Stimulated activated CD8-positive, alpha-beta memory T cell treated with anti-CD3 and anti-CD28 coated beads, Interleukin-15, amount 100 ng/mL, for 48 hours (primary cell): ENCODE results near the gene CPAMD8.

Experiments used
- DNase-seq, 2 donors: peaks; one replicate each; pipeline ENCODE4 v3.0.0-alpha.2; 2020; ENCODE audit warnings: low read depth in 2 of 2

Gene CPAMD8

GRCh38 chr19:16892868-16893685 is 133.5 kb downstream of the CPAMD8 start:
- no peak for DNase-seq

DNA sequence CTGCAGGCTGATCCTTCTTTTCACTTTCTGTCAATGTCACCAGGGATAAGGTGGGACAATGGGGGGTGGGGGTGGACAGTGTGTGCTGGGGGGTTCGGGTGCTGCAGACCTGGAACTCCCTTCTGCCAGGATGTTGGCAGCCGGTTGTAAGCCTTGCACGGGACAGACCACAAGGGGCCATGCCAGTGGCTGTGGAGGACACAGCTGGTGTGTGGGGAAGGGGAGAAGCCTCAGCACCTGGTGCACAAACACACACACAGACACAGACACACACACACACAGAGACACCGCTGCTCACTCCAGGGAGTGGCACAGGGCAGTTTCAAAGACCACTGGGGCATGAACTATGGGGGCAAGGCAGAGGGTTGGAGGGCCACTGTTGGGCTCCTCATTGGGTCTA is 134.2 kb downstream of the CPAMD8 start:
- no peak for DNase-seq

DNA sequence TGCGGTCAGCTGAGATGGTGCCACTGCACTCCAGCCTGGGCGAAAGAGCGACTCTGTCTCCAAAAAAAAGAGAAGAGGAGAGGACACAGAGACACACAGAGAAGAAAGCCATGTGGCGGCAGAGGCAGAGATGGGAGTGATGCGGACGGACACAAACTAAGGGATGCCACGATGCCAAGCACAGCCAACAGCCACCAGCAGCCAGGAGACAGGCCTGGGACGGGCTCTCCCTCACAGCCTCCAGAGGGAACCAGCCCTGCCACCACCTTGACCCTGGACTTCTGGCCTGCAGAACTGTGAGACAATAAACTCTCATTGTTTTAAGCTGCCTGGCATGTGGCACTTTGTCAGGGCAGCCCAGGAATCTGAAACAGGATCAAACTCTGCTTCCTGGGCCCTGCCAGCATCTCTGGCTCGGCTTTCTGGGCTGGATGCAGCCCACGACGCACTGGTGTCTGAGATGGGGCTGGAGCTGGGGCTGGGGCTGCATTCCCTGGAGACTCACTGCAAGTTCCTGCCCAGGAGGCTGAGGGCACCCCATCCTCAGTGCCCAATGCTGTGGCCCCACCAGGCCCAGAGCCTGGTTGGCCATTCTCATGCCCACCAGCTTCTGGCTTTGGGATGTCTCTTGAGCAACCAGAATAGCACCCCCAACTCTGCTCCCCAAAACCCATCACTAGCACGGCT is 134.8 kb downstream of the CPAMD8 start:
- no peak for DNase-seq

DNA sequence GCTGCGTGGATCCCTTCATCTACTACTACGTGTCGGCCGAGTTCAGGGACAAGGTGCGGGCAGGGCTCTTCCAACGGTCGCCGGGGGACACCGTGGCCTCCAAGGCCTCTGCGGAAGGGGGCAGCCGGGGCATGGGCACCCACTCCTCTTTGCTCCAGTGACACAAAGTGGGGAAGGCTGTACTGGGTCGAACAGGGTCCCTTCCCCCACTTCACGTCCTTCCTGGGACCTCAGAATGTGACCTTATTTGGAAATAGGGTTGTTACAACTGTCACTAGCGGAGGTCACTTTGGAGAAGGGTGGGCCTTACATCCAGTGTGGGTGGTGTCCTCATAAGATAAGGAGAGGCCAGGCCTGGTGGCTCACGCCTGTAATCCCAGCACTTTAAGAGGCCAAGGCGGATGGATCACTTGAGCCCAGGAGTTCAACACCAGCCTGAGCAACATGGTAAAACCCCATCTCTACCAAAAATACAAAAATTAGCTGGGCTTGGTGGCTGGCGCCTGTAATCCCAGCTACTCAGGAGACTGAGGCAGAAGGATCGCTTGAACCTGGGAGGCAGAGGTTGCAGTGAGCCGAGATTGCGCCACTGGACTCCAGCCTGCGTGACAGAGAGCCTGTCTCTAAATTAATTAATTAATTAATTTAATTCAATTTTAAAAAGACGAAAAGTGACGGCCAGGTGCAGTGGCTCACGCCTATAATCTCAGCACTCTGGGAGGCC is 136.0 kb downstream of the CPAMD8 start:
- no peak for DNase-seq

GRCh38 chr19:16889883-16890460 is 136.6 kb downstream of the CPAMD8 start:
- no peak for DNase-seq

DNA sequence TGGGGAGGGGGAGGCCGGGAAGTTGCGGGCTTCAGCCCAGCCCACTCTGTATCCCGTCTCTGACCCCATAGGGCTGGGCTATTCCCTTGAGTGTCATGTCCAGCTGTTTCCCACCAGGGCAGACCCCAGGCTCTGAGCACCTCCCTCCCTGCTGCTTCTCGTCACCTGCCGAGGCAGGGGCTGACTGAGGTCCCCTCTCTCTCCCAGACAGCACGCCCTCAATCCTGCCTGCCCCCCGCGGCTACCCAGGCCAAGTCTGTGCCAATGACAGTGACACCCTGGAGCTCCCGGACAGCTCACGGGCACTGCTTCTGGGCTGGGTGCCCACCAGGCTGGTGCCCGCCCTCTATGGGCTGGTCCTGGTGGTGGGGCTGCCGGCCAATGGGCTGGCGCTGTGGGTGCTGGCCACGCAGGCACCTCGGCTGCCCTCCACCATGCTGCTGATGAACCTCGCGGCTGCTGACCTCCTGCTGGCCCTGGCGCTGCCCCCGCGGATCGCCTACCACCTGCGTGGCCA is 137.2 kb downstream of the CPAMD8 start:
- DNase-seq: no peak

DNA sequence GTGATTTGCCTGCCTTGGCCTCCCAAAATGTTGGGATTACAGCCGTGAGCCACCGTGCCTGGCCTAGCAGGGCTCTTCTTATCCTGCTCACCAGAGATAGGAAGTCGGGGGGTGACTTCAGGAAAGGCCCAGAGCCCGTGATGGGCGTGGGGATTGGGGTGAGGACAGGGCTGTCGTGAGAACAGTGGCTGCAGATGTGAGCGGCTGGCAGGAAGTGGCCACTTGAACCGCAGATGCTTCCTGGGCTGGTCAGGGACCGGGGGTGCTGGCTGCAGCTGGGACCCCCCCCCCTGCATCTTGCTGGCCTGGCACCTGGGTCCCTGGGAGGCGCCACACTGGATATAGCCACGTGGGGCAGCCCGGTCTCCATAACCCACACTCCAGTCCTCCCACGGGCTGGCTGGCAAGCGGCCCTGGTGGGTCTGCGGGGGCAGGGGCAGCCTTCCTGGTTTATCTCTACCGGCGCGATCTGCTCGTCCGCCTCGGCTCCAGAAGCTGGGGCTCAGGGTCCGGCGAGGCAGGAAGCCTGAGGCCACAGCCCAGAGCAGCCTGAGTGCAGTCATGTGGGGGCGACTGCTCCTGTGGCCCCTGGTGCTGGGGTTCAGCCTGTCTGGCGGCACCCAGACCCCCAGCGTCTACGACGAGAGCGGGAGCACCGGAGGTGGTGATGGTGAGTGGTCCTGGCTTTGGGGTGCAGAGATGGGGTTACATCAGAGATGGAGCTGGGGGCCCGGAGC is 137.8 kb downstream of the CPAMD8 start, which contains the start of gene F2RL3:
Gene F2RL3 (plus strand): TSS at position 371 of the 737 bp plus-strand sequence. CDS start 191 bp downstream, at position 562.
- DNase-seq: no peak

GRCh38 chr19:16887353-16888265 is 139.0 kb downstream of the CPAMD8 start:
- DNase-seq: no peak

GRCh38 chr19:16886305-16886880 is 140.2 kb downstream of the CPAMD8 start:
- DNase-seq: no peak

GRCh38 chr19:16885166-16885565 is 141.4 kb downstream of the CPAMD8 start:
- no peak for DNase-seq

DNA sequence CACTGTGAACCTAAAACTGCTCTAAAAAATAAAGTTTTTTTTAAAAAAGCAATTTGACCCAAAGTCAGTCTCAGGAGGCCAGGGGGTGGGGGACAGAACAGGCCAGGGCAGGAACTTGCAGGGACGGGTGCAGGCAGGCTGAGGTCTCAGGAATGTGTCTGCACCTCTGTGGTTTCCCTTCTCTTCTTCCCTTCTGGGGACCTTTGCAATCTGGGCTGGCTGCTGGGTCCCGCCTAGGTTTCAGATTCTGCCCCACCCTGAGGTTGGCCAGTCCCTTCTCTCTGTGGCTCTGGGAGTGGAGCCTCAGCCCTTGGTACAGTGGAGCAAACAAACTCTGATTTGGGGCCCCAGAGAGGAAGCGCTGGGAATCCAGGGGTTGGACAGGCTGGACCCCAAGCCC is 143.1 kb downstream of the CPAMD8 start:
- no peak for DNase-seq

GRCh38 chr19:16882146-16882545 is 144.5 kb downstream of the CPAMD8 start:
- no peak for DNase-seq

GRCh38 chr19:16880884-16881554 is 145.6 kb downstream of the CPAMD8 start:
- DNase-seq: no peak

GRCh38 chr19:16878181-16878965 is 148.2 kb downstream of the CPAMD8 start:
- no peak for DNase-seq

DNA sequence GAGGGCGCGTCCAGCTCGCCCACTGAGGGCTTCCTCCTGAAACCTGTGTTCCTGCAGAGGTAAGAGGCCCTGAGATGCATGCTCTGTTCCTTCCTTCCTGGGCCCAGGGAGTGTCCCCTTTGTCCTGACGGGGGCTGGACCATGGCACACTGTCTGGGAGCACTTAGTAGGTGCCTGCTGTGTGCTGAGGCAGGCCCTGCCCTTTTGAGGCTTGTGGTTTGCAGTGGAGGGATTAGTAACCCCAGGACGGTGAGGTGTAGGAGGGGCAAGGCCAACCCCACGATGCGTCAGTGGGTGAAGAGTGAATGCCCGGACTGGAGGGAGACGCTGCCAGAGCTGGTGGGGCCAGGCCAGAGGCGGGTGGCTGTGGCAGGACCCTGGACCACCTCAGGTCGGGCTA is 149.0 kb downstream of the CPAMD8 start:
- DNase-seq: no peak

GRCh38 chr19:16876904-16877361 is 149.7 kb downstream of the CPAMD8 start:
- DNase-seq: no peak

DNA sequence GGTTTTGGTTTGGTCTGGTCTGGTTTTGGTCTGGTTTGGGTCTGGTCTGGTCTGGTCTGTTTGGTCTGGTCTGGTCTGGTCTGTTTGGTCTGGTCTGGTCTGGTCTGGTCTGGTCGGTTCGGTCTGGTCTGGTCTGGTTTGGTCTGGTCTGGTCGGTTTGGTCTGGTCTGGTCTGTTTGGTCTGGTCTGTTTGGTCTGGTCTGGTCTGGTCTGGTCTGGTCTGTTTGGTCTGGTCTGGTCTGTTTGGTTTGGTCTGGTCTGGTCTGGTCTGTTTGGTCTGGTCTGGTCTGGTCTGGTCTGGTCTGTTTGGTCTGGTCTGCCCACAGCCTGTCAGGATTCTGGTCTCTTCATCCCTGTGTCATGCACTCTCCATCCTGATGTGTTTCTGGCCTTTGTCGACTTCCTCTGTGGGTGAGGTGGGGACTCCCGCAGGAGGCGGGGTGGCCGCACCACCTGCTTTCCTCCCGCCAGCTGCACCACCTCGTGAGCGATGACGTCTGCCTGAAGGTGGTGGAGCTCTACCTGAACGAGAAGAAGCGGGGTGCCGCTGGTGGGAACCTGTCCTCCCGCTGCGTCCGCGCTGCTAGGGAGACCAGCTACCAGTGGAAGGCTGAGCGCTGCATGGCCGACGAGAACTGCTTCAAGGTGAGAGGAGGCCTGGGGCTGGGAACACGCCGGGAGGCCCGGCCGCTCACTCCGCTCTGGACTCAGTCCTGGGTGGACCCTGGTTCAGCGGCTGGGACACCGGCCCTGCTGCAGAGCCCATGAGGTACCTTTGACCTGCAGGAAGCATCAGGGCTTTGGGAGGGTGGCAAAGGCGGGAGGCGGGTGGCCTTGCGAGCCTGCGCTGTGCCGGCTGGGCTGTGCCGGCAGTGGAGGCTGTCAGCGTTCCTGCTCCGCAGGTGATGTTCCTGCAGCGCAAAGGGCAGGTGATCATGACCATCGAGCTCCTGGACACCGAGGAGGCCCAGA is 150.7 kb downstream of the CPAMD8 start:
- DNase-seq: no peak
